SKM-1 (cell line): ENCODE measurements around the gene GATAD2A.

ENCODE experiments used
- DNase-seq: peaks from one replicate; lab custom pipeline; 2025; ENCODE audit not compliant: unreplicated experiment; lab: John Stamatoyannopoulos, UW

Gene GATAD2A

GRCh38 chr19:19504754-19505668 lies 99.5 kb downstream of the GATAD2A start:
- no peak for DNase-seq

GRCh38 chr19:19505669-19506326 lies 100.3 kb downstream of the GATAD2A start:
- DNase-seq = no peak

GRCh38 chr19:19506592-19506991 lies 101.1 kb downstream of the GATAD2A start:
- DNase-seq = no peak

- DNase-seq = no peak
Observed at GRCh38 chr19:19507354-19507753, 101.9 kb downstream of the GATAD2A start.

- DNase-seq = no peak
Observed at GRCh38 chr19:19508217-19508616, 102.7 kb downstream of the GATAD2A start.

- DNase-seq = no peak
Observed at GRCh38 chr19:19510432-19510831, 105.0 kb downstream of the GATAD2A start.

- DNase-seq = no peak
Observed at GRCh38 chr19:19513682-19514081, 108.2 kb downstream of the GATAD2A start.

- DNase-seq = no peak
Observed at GRCh38 chr19:19514215-19514657, 108.8 kb downstream of the GATAD2A start.

GRCh38 chr19:19514881-19515641 lies 109.6 kb downstream of the GATAD2A start, which contains the start of gene TSSK6:
TSS of gene TSSK6 (minus strand) at chr19:19515548. CDS start at chr19:19515427, 121 bp downstream.
- DNase-seq = no peak

GRCh38 chr19:19515642-19516519 lies 110.4 kb downstream of the GATAD2A start, which contains the start of gene NDUFA13:
TSS of gene NDUFA13 (plus strand) at chr19:19516225. CDS start at chr19:19516239, 14 bp downstream.
- peak; percentile 53 for DNase-seq

- no peak for DNase-seq
Observed at GRCh38 chr19:19517235-19517619, 111.8 kb downstream of the GATAD2A start.

GRCh38 chr19:19520989-19521388 lies 115.5 kb downstream of the GATAD2A start:
- no peak for DNase-seq

GRCh38 chr19:19523177-19523576 lies 117.7 kb downstream of the GATAD2A start:
- no peak for DNase-seq

GRCh38 chr19:19524053-19524452 lies 118.6 kb downstream of the GATAD2A start:
- no peak for DNase-seq

- DNase-seq = no peak
Observed at GRCh38 chr19:19525611-19526380, 120.3 kb downstream of the GATAD2A start.

GRCh38 chr19:19526581-19527370 lies 121.3 kb downstream of the GATAD2A start:
- DNase-seq = no peak

- DNase-seq = no peak
Observed at GRCh38 chr19:19527371-19527656, 121.8 kb downstream of the GATAD2A start.

- DNase-seq = no peak
Observed at GRCh38 chr19:19527674-19528625, 122.5 kb downstream of the GATAD2A start.
